GM21515 (cell line): ENCODE measurements around the gene IMMP1L.

Source experiments
- ATAC-seq: cut with Tn5 transposase; IDR thresholded peaks from one replicate; pipeline ENCODE4 v1.9.1; 2021; ENCODE audit not compliant: unreplicated experiment

Gene IMMP1L

GRCh38 chr11:31404614-31405013 lies 104.8 kb downstream of the IMMP1L start:
- no peak for ATAC-seq

DNA sequence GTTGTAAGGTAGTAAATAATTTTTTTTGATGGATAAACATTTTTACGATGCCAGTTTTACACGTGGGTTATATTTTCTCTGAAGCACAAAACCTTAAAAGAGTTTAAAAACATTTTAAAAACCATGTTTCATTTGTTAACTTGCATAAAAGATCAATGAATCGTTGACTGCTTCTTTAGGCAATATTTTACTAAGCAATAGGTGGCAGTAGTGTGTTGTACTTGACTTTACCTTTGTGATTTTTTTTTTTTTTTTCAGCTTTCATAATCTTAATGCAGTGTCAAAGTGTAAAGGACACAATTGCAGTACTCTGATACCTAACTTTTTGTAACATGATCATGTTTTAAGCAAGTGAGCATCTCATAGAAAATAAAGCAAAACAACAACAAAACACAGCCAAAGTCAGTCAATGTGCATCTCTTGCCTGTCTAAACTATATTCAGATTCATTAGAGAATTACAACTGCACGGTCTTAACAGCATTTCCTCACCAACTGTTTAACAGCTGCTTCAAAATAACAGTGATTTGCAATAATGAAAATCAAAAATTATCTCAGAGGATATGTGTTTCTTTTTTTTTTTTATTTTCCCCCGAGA lies 112.1 kb downstream of the IMMP1L start:
- ATAC-seq, result no peak

DNA sequence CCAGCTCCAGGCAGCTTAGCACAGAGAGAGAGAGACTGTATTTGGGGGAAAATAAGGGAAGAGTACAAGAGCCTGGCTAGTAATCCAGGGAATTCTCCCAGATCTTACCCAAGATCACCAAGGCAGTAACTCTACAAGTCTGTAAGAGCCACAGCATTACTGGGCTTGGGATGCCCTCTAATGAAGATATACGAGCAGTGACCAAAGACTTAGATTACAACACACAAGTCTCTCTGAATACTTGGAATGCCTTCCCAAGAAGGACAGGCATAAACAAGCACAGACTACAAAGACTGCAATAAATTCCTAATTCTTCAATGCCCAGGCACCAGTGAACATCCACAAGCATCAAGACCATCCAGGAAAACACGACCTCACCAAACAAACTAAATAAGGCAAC lies 122.0 kb downstream of the IMMP1L start:
- ATAC-seq, result no peak

GRCh38 chr11:31383116-31383515 lies 126.3 kb downstream of the IMMP1L start:
- ATAC-seq, result no peak
